Suppressor macrophage (primary cell): ENCODE measurements around the gene EIF4E3.

Experiments
- DNase-seq, 4 experiments: peaks; one replicate each; pipeline ENCODE4 v3.0.0-alpha.2; 2020 to 2022

Gene EIF4E3

GRCh38 chr3:71723452-71724170 is 1.6 kb downstream of the EIF4E3 start:
- DNase-seq, result no peak

- DNase-seq, result no peak
Observed at GRCh38 chr3:71722693-71723092, 2.5 kb downstream of the EIF4E3 start.

GRCh38 chr3:71721651-71722157 is 3.5 kb downstream of the EIF4E3 start:
- peak in 2 of 4 experiments; percentile 23 to 42 for DNase-seq

- DNase-seq, result no peak
Observed at GRCh38 chr3:71721002-71721401, 4.2 kb downstream of the EIF4E3 start.

GRCh38 chr3:71718072-71718471 is 7.1 kb downstream of the EIF4E3 start:
- DNase-seq, result no peak

GRCh38 chr3:71714595-71714994 is 10.6 kb downstream of the EIF4E3 start:
- no peak for DNase-seq

GRCh38 chr3:71713041-71713440 is 12.2 kb downstream of the EIF4E3 start:
- no peak for DNase-seq

GRCh38 chr3:71710906-71711494 is 14.2 kb downstream of the EIF4E3 start:
- peak; percentile 35 to 83 (median 56) for DNase-seq

GRCh38 chr3:71709908-71710511 is 15.2 kb downstream of the EIF4E3 start:
- DNase-seq, result no peak

- peak; percentile 73 to 82 (median 78) for DNase-seq
Observed at GRCh38 chr3:71708476-71709105, 16.6 kb downstream of the EIF4E3 start.

- DNase-seq, result peak; percentile 26 to 61 (median 38)
Observed at GRCh38 chr3:71707595-71707994, 17.6 kb downstream of the EIF4E3 start.

- peak in 3 of 4 experiments; percentile 41 to 58 (median 45) for DNase-seq
Observed at GRCh38 chr3:71705681-71706080, 19.5 kb downstream of the EIF4E3 start.

- no peak for DNase-seq
Observed at GRCh38 chr3:71704915-71705314, 20.3 kb downstream of the EIF4E3 start.

- no peak for DNase-seq
Observed at GRCh38 chr3:71703797-71704196, 21.4 kb downstream of the EIF4E3 start.

GRCh38 chr3:71702131-71703024 is 22.8 kb downstream of the EIF4E3 start:
- DNase-seq, result peak in 2 of 4 experiments; percentile 33 to 40

- peak in 2 of 4 experiments; percentile 22 to 24 for DNase-seq
Observed at GRCh38 chr3:71701251-71701762, 23.9 kb downstream of the EIF4E3 start.

- no peak for DNase-seq
Observed at GRCh38 chr3:71695000-71695482, 30.2 kb downstream of the EIF4E3 start.

GRCh38 chr3:71694358-71694999 is 30.7 kb downstream of the EIF4E3 start:
- no peak for DNase-seq

- DNase-seq, result no peak
Observed at GRCh38 chr3:71693641-71694040, 31.6 kb downstream of the EIF4E3 start.

- DNase-seq, result no peak
Observed at GRCh38 chr3:71692139-71692538, 33.1 kb downstream of the EIF4E3 start.

- no peak for DNase-seq
Observed at GRCh38 chr3:71690341-71690841, 34.8 kb downstream of the EIF4E3 start.
